ENCODE results near the gene VAV3. TPM values are rescaled to one million over a fixed set of nuclear protein-coding genes. Genes with fewer than 3 reads are reported as not detected.
A peak's percentile ranks its signal among the peaks of the same experiment; 100 is the strongest.

The VAV3 gene
- total and polyA plus RNA-seq, 4 donors, result 1.7 to 14.4 (median 7.6) TPM

- no peak for ATAC-seq (ENCODE audit: insufficient read depth, low FRiP score)
Observed at GRCh38 chr1:107786203-107786845, 178.7 kb downstream of the VAV3 start.

DNA sequence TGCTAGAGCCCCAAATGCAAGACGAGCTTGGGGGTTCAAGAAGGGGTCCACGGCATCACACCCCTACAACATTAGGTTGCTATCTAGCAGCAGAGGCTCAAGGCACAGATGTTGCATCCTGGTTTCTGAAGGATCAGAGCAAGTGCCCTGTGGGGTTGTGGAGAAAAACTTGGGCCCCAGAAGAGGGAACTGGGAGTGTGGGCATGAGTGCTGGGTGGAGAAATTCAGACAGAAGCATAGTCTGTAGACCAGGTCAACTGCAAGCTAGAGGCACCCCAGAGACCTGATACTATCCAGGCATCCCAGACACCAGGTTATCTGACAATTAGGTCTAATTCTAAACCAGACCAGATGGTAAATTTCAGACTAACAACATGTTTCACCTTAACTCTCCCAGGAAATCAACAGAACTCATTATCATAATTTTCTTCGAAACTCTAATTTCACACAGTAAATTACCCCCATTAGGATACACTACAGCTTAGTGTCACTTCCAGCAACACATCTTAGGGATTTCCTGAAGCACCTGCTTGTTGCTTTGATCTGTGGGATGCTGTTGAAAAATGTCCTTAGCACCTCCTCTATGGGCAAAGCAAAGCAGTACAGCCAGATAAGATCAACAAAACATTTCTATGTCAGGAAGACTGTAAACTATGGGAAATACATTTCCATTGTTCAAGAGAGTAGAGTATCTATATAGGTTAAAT is 179.3 kb downstream of the VAV3 start:
- no peak for TF ChIP-seq CTCF (IDR thresholded peaks at IDR 0.05; ENCODE audit: control extremely low read depth, extremely low read depth)
- ATAC-seq (ENCODE audit: insufficient read depth, low FRiP score), result no peak

More at GRCh38 chr1:107786203-107786845, 178.7 kb downstream of the VAV3 start:
- no peak overlapping the region for H3K9ac ChIP-seq (ENCODE audit: insufficient read depth in 1 of 2, low read length in 2 of 2)
- TF ChIP-seq CTCF (IDR thresholded peaks at IDR 0.05; ENCODE audit: control extremely low read depth, extremely low read depth), result no peak
- no peaks in the 10 kb centered on the region for H3K27me3 ChIP-seq (ENCODE audit: control insufficient read depth in 3 of 3, insufficient read depth in 3 of 3, low read length in 2 of 3)
- 44 to 51% methylated on average over 5 of the region's 5 CpGs for WGBS, 2 donors
- H3K36me3 ChIP-seq (ENCODE audit: control insufficient read depth in 4 of 4, insufficient read depth in 4 of 4, low read length in 4 of 4), result no peaks in the 10 kb centered on the region
- DNase-seq, result no peak
- H3K4me3 ChIP-seq, result no peak overlapping the region
- peak overlapping the region in 1 of 2 donors; percentile 16 for H3K27ac ChIP-seq (ENCODE audit: low read depth in 1 of 2, low read length in 1 of 2)
- H3K4me1 ChIP-seq (ENCODE audit: control insufficient read depth in 5 of 5, insufficient read depth in 5 of 5, low read length in 5 of 5), result peaks cover 0 to 9% (median 6%) of the 10 kb centered on the region in 5 donors
- no peaks in the 10 kb centered on the region for H3K9me3 ChIP-seq (ENCODE audit: control insufficient read depth in 4 of 4, insufficient read depth in 3 of 4, low read length in 3 of 4)

GRCh38 chr1:107782217-107782845 is 182.6 kb downstream of the VAV3 start:
- Histone ChIP-seq H3K9ac (ENCODE audit: insufficient read depth in 1 of 2, low read length in 2 of 2) (no peak overlapping the region), H3K36me3 (ENCODE audit: control insufficient read depth in 4 of 4, insufficient read depth in 4 of 4, low read length in 4 of 4) (peaks cover 0 to 2% (median 0%) of the 10 kb centered on the region in 4 donors), H3K9me3 (ENCODE audit: control insufficient read depth in 4 of 4, insufficient read depth in 3 of 4, low read length in 3 of 4) (no peaks in the 10 kb centered on the region), H3K27ac (ENCODE audit: low read depth in 1 of 2, low read length in 1 of 2) (no peak overlapping the region), H3K4me3 (no peak overlapping the region), H3K4me1 (ENCODE audit: control insufficient read depth in 5 of 5, insufficient read depth in 5 of 5, low read length in 5 of 5) (peaks cover 0 to 4% (median 0%) of the 10 kb centered on the region in 5 donors), H3K27me3 (ENCODE audit: control insufficient read depth in 3 of 3, insufficient read depth in 3 of 3, low read length in 2 of 3) (no peaks in the 10 kb centered on the region)
- DNase-seq (peak in 2 of 3 donors; percentile 81 to 83), ATAC-seq (ENCODE audit: insufficient read depth, low FRiP score) (peak; percentile 65)
- 37 to 52% methylated on average over 6 of the region's 6 CpGs for WGBS, 2 donors
- TF ChIP-seq CTCF (IDR thresholded peaks at IDR 0.05; ENCODE audit: control extremely low read depth, extremely low read depth), result peak; percentile 24

More for the DNA sequence above, 179.3 kb downstream of the VAV3 start:
- 86% methylated on average over 3 of the region's 3 CpGs for WGBS, 2 donors
- no peak overlapping the region for H3K9ac ChIP-seq (ENCODE audit: insufficient read depth in 1 of 2, low read length in 2 of 2)
- H3K4me1 ChIP-seq (ENCODE audit: control insufficient read depth in 5 of 5, insufficient read depth in 5 of 5, low read length in 5 of 5), result peaks cover 0 to 9% (median 6%) of the 10 kb centered on the region in 5 donors
- H3K4me3 ChIP-seq, result no peak overlapping the region
- no peaks in the 10 kb centered on the region for H3K27me3 ChIP-seq (ENCODE audit: control insufficient read depth in 3 of 3, insufficient read depth in 3 of 3, low read length in 2 of 3)
- no peak overlapping the region for H3K27ac ChIP-seq (ENCODE audit: low read depth in 1 of 2, low read length in 1 of 2)
- H3K9me3 ChIP-seq (ENCODE audit: control insufficient read depth in 4 of 4, insufficient read depth in 3 of 4, low read length in 3 of 4), result no peaks in the 10 kb centered on the region
- no peaks in the 10 kb centered on the region for H3K36me3 ChIP-seq (ENCODE audit: control insufficient read depth in 4 of 4, insufficient read depth in 4 of 4, low read length in 4 of 4)
- DNase-seq, result no peak
